Measurements from ENCODE around the gene CD47. TPM values are rescaled to one million over a fixed set of nuclear protein-coding genes. Genes with fewer than 3 reads are reported as not detected.

The CD47 gene
- total and polyA plus RNA-seq, 10 of the 15 experiments (the other 5 are each of a cell fraction or from before 2014, with no cell fraction given), result 22.9 to 175 (median 81.1) TPM

DNA sequence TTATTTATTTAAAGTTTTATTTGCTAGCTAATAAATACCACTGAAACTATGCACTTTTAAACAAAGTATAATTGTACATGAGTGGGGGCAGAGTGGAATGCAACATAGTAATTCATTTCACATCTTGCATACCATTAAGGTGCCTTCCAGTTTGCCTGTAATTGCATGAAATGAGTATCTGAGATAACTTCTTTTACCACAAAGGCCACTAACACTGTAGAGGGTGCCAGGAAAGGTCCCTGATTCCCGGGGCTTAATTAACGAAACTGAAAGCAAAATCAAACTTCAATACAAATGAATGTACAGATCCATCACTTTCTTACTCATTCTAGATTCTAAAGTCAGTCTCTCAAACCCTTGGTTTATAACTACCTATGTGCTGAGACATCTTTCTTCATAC lies 2.1 kb downstream of the CD47 start (continued):
- peak; percentile 89 for TF ChIP-seq JUNB (IDR thresholded peaks at IDR 0.05)
- peak; percentile 73; the same call in 1 of the 2 replicates for TF ChIP-seq PAX5 (IDR thresholded peaks at IDR 0.05; ENCODE audit: borderline replicate concordance, low read depth, low read length)
- TF ChIP-seq MXI1 (IDR thresholded peaks at IDR 0.05; ENCODE audit: low read depth, low read length), result no peak
- TF ChIP-seq, protein P1, sequence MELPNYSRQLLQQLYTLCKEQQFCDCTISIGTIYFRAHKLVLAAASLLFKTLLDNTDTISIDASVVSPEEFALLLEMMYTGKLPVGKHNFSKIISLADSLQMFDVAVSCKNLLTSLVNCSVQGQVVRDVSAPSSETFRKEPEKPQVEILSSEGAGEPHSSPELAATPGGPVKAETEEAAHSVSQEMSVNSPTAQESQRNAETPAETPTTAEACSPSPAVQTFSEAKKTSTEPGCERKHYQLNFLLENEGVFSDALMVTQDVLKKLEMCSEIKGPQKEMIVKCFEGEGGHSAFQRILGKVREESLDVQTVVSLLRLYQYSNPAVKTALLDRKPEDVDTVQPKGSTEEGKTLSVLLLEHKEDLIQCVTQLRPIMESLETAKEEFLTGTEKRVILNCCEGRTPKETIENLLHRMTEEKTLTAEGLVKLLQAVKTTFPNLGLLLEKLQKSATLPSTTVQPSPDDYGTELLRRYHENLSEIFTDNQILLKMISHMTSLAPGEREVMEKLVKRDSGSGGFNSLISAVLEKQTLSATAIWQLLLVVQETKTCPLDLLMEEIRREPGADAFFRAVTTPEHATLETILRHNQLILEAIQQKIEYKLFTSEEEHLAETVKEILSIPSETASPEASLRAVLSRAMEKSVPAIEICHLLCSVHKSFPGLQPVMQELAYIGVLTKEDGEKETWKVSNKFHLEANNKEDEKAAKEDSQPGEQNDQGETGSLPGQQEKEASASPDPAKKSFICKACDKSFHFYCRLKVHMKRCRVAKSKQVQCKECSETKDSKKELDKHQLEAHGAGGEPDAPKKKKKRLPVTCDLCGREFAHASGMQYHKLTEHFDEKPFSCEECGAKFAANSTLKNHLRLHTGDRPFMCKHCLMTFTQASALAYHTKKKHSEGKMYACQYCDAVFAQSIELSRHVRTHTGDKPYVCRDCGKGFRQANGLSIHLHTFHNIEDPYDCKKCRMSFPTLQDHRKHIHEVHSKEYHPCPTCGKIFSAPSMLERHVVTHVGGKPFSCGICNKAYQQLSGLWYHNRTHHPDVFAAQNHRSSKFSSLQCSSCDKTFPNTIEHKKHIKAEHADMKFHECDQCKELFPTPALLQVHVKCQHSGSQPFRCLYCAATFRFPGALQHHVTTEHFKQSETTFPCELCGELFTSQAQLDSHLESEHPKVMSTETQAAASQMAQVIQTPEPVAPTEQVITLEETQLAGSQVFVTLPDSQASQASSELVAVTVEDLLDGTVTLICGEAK (IDR thresholded peaks at IDR 0.05; ENCODE audit: borderline replicate concordance), result no peak; the same call in 1 of the 2 replicates
- TF ChIP-seq, protein P2, sequence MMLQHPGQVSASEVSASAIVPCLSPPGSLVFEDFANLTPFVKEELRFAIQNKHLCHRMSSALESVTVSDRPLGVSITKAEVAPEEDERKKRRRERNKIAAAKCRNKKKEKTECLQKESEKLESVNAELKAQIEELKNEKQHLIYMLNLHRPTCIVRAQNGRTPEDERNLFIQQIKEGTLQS (IDR thresholded peaks at IDR 0.05; ENCODE audit: borderline replicate concordance, extremely low read depth, low read depth, low read length), result no peak
- TF ChIP-seq HDGF (IDR thresholded peaks at IDR 0.05), result no peak
- TF ChIP-seq ETV6 (conservative IDR thresholded peaks at IDR 0.05 in 1 of 2, IDR thresholded peaks at IDR 0.05 in 1 of 2; ENCODE audit: borderline replicate concordance in 1 of 2, low read depth in 1 of 2), result peak in 1 of 2 experiments; percentile 78; a peak in 2 of 4 replicates
- no peak for TF ChIP-seq CHD1 (IDR thresholded peaks at IDR 0.05; ENCODE audit: low read depth, low read length)
- no peak for TF ChIP-seq RAD21 (IDR thresholded peaks at IDR 0.05; ENCODE audit: insufficient read depth, low read depth, low read length)
- TF ChIP-seq CBFB (IDR thresholded peaks at IDR 0.05; ENCODE audit: low read depth), result 0 out of 2 replicates have a peak, but pooled peaks have one; percentile 50
- TF ChIP-seq, protein P3, sequence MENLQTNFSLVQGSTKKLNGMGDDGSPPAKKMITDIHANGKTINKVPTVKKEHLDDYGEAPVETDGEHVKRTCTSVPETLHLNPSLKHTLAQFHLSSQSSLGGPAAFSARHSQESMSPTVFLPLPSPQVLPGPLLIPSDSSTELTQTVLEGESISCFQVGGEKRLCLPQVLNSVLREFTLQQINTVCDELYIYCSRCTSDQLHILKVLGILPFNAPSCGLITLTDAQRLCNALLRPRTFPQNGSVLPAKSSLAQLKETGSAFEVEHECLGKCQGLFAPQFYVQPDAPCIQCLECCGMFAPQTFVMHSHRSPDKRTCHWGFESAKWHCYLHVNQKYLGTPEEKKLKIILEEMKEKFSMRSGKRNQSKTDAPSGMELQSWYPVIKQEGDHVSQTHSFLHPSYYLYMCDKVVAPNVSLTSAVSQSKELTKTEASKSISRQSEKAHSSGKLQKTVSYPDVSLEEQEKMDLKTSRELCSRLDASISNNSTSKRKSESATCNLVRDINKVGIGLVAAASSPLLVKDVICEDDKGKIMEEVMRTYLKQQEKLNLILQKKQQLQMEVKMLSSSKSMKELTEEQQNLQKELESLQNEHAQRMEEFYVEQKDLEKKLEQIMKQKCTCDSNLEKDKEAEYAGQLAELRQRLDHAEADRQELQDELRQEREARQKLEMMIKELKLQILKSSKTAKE (IDR thresholded peaks at IDR 0.05; ENCODE audit: low read depth, poor library complexity, severe bottlenecking), result peak; percentile 70
- no peak for TF ChIP-seq NFXL1 (IDR thresholded peaks at IDR 0.05; ENCODE audit: borderline replicate concordance)
- TF ChIP-seq IKZF1 (conservative IDR thresholded peaks at IDR 0.05), result peak; percentile 91
- TF ChIP-seq RFX5 (IDR thresholded peaks at IDR 0.05; ENCODE audit: low read depth, low read length), result no peak
- TF ChIP-seq, protein P4, sequence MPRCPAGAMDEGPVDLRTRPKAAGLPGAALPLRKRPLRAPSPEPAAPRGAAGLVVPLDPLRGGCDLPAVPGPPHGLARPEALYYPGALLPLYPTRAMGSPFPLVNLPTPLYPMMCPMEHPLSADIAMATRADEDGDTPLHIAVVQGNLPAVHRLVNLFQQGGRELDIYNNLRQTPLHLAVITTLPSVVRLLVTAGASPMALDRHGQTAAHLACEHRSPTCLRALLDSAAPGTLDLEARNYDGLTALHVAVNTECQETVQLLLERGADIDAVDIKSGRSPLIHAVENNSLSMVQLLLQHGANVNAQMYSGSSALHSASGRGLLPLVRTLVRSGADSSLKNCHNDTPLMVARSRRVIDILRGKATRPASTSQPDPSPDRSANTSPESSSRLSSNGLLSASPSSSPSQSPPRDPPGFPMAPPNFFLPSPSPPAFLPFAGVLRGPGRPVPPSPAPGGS (IDR thresholded peaks at IDR 0.05; ENCODE audit: borderline replicate concordance, insufficient read depth, low read depth, low read length, poor library complexity, severe bottlenecking), result no peak
- peak; percentile 90 for TF ChIP-seq IRF4 (IDR thresholded peaks at IDR 0.05; ENCODE audit: low read depth, low read length)
- no peak for TF ChIP-seq ZNF384 (IDR thresholded peaks at IDR 0.05; ENCODE audit: borderline replicate concordance, low read depth, low read length)
- peak; percentile 55; the same call in 1 of the 2 replicates for TF ChIP-seq ZNF207 (IDR thresholded peaks at IDR 0.05; ENCODE audit: borderline replicate concordance)
- TF ChIP-seq, protein P5, sequence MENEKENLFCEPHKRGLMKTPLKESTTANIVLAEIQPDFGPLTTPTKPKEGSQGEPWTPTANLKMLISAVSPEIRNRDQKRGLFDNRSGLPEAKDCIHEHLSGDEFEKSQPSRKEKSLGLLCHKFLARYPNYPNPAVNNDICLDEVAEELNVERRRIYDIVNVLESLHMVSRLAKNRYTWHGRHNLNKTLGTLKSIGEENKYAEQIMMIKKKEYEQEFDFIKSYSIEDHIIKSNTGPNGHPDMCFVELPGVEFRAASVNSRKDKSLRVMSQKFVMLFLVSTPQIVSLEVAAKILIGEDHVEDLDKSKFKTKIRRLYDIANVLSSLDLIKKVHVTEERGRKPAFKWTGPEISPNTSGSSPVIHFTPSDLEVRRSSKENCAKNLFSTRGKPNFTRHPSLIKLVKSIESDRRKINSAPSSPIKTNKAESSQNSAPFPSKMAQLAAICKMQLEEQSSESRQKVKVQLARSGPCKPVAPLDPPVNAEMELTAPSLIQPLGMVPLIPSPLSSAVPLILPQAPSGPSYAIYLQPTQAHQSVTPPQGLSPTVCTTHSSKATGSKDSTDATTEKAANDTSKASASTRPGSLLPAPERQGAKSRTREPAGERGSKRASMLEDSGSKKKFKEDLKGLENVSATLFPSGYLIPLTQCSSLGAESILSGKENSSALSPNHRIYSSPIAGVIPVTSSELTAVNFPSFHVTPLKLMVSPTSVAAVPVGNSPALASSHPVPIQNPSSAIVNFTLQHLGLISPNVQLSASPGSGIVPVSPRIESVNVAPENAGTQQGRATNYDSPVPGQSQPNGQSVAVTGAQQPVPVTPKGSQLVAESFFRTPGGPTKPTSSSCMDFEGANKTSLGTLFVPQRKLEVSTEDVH (IDR thresholded peaks at IDR 0.05; ENCODE audit: low read depth, partially characterized antibody), result no peak
- TF ChIP-seq CREM (IDR thresholded peaks at IDR 0.05; ENCODE audit: low read depth), result peak; percentile 60
